K562 (cell line): ENCODE data around the gene CNN3. TPM values are rescaled to one million over a fixed set of nuclear protein-coding genes. Genes with fewer than 3 reads are reported as not detected.

ENCODE experiments used
- ARID1B ChIP-seq: fragments of 450-650 bp; IDR thresholded peaks from 2 replicates; pipeline ENCODE4 v1.6.1; 2016; ENCODE audit warnings: antibody characterized with exemption, mild to moderate bottlenecking, inconsistent platforms
- CREB3L1 ChIP-seq: fragments of 450-650 bp; IDR thresholded peaks from 2 replicates; pipeline ENCODE4 v1.6.1; 2014; ENCODE audit warnings: low read depth, mild to moderate bottlenecking, moderate library complexity, borderline replicate concordance
- CREM ChIP-seq: IDR thresholded peaks from 2 replicates; pipeline ENCODE4 v1.6.1; 2014; ENCODE audit warnings: antibody characterized with exemption, low read depth
- E2F8 ChIP-seq: fragments of 450-650 bp; IDR thresholded peaks from 2 replicates; pipeline ENCODE4 v1.7.1; 2018; ENCODE audit warnings: mild to moderate bottlenecking, low read depth; ENCODE audit not compliant: partially characterized antibody
- ELK1 ChIP-seq: sonication (generic); formaldehyde crosslinking; IDR thresholded peaks from 2 replicates; pipeline ENCODE4 v1.8.1; 2022; ENCODE audit warnings: missing genetic modification reagents
- ELK3 ChIP-seq: fragments of 450-650 bp; formaldehyde crosslinking; IDR thresholded peaks from 2 replicates; pipeline ENCODE4 v1.4.0; 2020; ENCODE audit warnings: mild to moderate bottlenecking
- L3MBTL2 ChIP-seq: fragments of 450-650 bp; IDR thresholded peaks from 2 replicates; pipeline ENCODE4 v1.6.1; 2016; ENCODE audit warnings: mild to moderate bottlenecking, moderate library complexity
- MAFG ChIP-seq: fragments of 450-650 bp; conservative IDR thresholded peaks from 2 replicates; pipeline ENCODE4 v1.6.1; 2016; ENCODE audit warnings: missing genetic modification characterization, missing compliant biosample characterization
- NRF1 ChIP-seq, 2 experiments: fragments of 450-650 bp; IDR thresholded peaks in 1 of 2; conservative IDR thresholded peaks in 1 of 2; 2 replicates each; pipeline ENCODE4 v1.6.1; 2014; ENCODE audit warnings: mild to moderate bottlenecking in 2 of 2
- RBM17 ChIP-seq: fragments of 200-400 bp; formaldehyde crosslinking; IDR thresholded peaks from 2 replicates; pipeline ENCODE4 v1.6.1; 2017; ENCODE audit warnings: low read depth, mild to moderate bottlenecking, low read length, borderline replicate concordance
- RFX5 ChIP-seq: IDR thresholded peaks from 2 replicates; pipeline ENCODE4 v1.6.1; 2011; ENCODE audit warnings: low read depth, mild to moderate bottlenecking, improper control_type of control experiment, low read length
- SMAD2 ChIP-seq: fragments of 150-350 bp; IDR thresholded peaks from 2 replicates; pipeline ENCODE4 v1.6.1; 2014; ENCODE audit warnings: low read depth, mild to moderate bottlenecking, low read length
- SMARCE1 ChIP-seq: fragments of 450-650 bp; IDR thresholded peaks from 2 replicates; pipeline ENCODE4 v1.7.1; 2016; ENCODE audit warnings: mild to moderate bottlenecking
- STAT6 ChIP-seq: sonication (generic); formaldehyde crosslinking; IDR thresholded peaks from 2 replicates; pipeline ENCODE4 v1.8.1; 2023; ENCODE audit warnings: mild to moderate bottlenecking, missing genetic modification reagents
- YBX1 ChIP-seq: fragments of 450-650 bp; IDR thresholded peaks from 2 replicates; pipeline ENCODE4 v1.7.1; 2016; ENCODE audit warnings: mild to moderate bottlenecking
- ZNF512 ChIP-seq: IDR thresholded peaks from 2 replicates; pipeline ENCODE4 v1.6.1; 2016; ENCODE audit warnings: missing genetic modification characterization, missing compliant biosample characterization
- polyA plus RNA-seq, 8 experiments: library from polyadenylated mRNA; depleted of rRNA in 4 of 8; stranded (reverse) in 5 of 8; unstranded in 3 of 8; fragments of >200 nt; fragmentation: Nextera tagmentation in 2 of 8; fragmentation: Illumina TruSeq in 1 of 8; extraction: Ambion mirVana in 2 of 8; extraction: Trizol in 1 of 8; gene quantifications; 2 replicates each; pipeline versions ENCODE4 v1.2.1 to v1.2.3, GENCODE V29; 2011 to 2014; ENCODE audit warnings: inconsistent platforms in 1 of 8, missing spikeins in 1 of 8
- total RNA-seq, 7 experiments: library from RNA; depleted of rRNA in 6 of 7; stranded (reverse); fragments of >200 nt in 6 of 7; fragmentation: Illumina TruSeq in 2 of 7; extraction: Trizol in 2 of 7; gene quantifications; 2 replicates each; pipeline versions ENCODE4 v1.2.1 to v1.2.3, GENCODE V29; 2011 to 2021; ENCODE audit warnings: low replicate concordance in 1 of 7

Gene CNN3
- total and polyA plus RNA-seq, 9 of the 15 experiments (the other 6 are each of a cell fraction or from before 2014, with no cell fraction given), result 0.06 to 0.62 (median 0.18) TPM; not detected in 4

GRCh38 chr1:94854458-94855306 is 72.2 kb downstream of the CNN3 start (continued):
- TF ChIP-seq CREB3L1, result no peak
- TF ChIP-seq MAFG (tag), result no peak
- no peak for TF ChIP-seq RBM17
- no peak for TF ChIP-seq L3MBTL2
- TF ChIP-seq ELK1 (CRISPR knock-in tag), result no peak
- TF ChIP-seq ZNF512 (tag), result no peak
- TF ChIP-seq SMARCE1, result no peak
- no peak for TF ChIP-seq E2F8
- TF ChIP-seq YBX1, result no peak
- peak; percentile 42 to 57; a peak in 3 of 4 replicates for TF ChIP-seq NRF1 (conservative IDR thresholded peaks at IDR 0.05 in 1 of 2, IDR thresholded peaks at IDR 0.05 in 1 of 2)
- no peak for TF ChIP-seq SMAD2
- TF ChIP-seq STAT6, result no peak
- TF ChIP-seq ELK3 (CRISPR knock-in tag), result no peak
- no peak for TF ChIP-seq ARID1B
- no peak for TF ChIP-seq RFX5
- TF ChIP-seq CREM, result peak; percentile 71; the same call in 1 of the 2 replicates
